Stimulated activated CD8-positive, alpha-beta memory T cell treated with anti-CD3 and anti-CD28 coated beads, Interleukin-7, amount 100 ng/mL, for 48 hours (primary cell): ENCODE measurements around the gene TMC6.
"Not testable (repeated sequence)": the region's sequence is repeated elsewhere in the genome, so short reads cannot be mapped to it uniquely, and the experiment has no call there.

Experiments
- DNase-seq, 2 donors: peaks; one replicate each; pipeline ENCODE4 v3.0.0-alpha.2; 2020; ENCODE audit warnings: low read depth in 1 of 2; ENCODE audit errors: extremely low read depth in 1 of 2

The TMC6 gene

DNA sequence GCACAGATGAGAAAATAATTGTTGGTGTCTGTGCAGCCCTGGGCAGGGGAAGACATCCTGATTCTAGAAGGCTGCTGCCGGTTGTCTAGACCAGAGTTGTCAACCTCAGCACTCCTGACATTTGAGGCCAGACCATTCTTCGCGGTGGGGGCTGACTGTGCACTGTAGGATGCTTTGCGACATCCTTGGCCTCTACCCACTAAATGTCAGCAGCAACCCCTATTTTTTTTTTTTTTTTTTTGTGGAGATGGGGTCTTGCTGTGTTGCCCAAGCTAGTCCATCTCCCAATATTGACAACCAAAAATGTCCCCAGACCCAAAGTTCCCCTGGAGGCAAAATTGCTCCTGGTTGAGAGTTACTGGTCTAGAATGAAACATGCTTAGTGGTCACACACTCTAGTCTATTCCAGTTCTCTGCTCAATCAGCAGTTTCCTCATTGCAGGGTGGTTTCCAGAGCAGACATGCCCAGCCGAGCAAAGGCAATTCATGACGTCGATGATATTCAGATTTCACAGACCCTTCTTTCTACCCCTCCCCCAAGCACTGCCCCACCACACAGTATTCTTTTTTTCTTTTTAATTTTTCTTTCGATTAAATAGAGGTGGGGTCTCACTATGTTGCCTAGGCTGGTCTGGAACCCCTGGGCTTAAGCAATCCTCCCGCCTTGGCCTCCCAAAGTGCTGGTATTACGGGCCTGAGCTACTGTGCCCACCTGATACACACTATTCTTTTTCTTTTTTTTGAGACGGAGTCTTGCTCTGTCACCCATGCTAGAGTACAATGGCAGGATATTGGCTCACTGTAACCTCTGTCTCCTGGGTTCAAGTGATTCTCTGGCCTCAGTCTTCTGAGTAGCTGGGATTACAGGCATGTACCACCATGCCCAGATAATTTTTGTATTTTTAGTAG, 26.6 kb upstream of the TMC6 start:
- no peak for DNase-seq

DNA sequence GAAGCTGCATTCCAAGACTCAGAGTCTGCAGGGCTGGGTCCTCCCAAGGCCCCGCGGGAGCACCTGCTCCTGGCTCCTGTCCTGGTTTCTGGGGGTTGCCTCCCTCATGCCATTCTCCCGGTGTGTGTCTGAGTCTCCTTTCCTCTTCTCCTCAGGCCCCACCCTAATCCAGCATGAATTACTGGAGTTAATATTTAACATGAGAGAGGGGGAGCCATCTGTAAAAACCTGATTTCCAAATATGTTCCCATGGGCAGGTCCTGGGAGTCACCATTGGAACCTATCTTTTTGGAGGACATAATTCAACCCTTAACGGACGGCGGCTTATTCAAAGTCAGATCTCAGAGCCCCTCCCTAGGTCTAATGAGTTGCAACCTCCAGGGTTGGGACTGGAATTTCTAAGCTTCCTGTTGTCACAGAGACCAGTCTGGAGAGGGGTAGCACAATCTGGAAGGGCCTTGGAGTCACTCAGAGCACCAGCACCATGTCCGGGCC, 23.0 kb upstream of the TMC6 start:
- DNase-seq = no peak

DNA sequence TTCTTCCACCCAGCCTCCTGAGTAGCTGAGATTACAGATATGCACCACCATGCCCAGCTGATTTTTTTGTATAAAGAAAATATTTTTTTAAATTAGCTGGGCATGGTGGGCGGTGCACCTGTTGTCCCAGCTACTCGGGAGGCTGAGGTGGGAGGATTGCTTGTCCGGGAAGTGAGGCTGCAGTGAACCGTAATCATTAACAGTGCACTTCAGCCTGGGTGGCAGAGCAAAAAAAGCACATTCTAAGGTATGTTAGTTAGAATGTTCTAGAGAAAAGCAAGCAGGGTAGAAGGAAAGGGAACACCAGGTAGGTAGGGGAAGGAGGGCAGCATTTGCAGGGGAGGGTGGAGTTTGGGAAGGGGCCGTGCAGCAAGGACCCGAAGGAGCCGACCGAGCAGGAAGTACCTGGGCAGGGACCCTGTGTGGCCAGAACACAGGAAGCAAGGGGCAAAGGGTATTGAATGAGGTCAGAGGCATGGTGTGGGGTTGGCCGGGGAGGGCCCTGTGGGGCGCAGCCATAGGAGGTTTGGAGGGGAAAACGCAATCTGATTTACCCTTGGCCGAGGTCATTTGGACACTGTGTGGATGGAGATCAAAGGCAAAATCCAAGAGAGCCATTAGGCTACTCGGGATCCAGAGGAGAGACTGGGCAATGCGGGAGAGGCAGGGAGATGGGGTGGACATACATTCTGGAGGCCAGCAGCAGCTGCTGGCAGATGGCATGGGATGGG, 19.9 kb upstream of the TMC6 start:
- no peak for DNase-seq

DNA sequence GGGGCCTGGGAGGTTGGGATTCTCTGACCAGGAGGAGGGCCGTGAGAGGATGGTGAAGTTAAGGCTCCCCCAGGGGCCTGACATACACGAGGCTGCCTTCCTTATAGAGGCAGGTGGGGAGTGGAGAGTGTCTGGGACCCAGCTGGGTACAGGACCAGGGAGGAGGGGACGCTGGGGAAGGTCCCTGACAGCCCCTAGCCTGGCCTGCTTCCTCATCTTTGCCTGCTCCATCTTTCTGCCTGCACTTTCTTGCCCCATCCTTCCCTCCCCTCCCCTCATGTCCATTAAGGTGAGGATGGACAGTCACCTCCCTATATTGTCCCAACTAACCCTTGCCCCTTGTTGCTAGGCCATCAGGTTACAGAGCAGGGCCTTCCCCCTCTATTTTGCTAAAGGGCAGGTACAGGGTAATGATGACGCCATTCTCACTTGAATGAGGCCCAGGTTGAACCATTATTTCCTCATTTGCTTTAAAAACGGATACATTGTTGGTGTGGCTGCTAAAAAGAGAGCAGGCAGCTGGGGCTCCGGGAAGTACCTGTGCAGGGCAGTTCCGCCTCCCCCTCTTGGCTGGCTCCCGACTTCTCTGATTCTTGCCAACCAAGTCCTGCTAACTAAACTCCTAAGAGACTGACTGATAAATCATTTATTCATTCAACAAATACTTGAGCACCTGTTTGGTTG, 18.9 kb upstream of the TMC6 start:
- no peak for DNase-seq

DNA sequence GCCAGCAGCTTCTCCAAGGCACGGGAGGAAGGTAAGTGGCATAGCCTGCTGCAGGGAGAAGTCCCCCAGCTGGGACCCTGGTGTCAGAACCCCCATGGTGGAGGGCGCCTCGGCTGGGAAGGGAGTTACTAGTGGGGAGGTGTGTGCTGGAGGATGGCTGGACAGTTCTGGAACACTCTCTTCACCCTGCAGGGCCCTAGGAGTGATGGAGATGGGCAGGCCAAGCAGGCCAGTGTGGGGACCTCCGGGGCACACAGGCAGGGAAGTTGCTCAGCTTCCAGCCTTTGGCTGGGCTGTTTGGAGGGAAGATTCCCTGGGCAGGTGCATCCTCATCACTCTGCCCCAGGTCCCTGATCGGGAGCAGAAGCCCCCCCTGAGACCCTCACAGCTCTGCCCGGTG, 18.3 kb upstream of the TMC6 start:
- no peak for DNase-seq

DNA sequence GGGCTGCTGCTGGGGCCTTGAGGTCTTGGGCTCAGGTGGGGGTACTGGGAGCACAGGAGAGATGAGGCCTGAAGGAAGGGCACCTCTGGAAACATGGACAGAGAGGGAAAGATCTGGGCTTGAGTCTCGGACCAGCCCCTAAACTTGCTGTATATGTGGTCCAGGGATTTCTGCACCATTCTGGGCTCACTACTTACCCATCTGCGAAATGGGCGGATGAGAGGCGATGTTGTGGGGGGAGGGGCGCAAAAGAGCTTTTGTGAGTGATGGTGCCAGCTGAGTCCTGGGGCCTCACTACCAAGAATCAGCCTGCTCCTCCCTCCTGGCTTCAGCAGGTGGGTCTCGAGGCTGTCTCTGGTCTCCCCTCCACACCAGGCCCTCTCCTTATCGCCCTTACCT, 17.9 kb upstream of the TMC6 start:
- no peak for DNase-seq

DNA sequence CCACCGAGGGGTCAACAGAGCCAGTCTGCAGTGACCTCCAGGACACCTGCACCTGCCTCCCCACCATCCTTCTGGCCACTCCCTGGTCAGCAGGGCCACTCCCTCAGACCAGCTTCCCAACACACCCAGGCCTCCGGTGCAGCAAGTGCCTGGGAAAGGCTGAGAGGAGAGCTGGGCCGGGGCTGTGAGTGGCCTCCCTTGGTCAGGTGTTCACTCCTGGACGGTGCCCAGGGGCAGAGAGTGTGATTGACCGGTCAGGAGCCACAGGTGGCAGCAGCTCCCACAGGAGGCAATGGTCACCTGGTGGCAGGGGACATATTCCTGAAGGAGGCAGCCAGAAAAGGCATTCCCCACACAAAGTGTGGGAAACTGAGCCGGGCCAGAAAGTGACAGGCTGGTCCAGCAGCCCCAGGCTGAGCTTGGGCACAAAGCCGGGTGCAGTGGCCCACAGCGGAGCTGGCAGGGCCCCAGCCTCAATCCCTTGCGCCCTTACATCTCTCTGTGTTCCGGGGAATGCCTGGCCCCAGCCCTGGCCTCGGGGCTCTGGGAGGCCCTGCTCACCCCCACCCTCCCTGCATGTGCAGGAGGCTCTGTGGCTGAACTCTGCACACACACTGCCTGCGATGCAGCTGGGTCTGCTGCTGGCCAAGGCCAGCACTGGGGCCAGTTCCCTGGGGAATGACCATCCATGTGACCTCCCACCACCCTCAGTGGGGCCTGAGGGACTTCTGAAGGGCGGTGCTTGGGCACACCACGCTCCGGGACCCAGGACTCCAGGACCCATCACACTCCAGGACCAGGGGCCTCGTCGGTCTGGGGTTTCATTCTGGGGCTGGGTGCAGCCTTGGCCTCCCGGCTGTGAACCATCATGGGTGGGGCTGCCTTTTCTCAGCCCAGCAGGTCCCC, 16.4 kb upstream of the TMC6 start:
- DNase-seq = no peak

DNA sequence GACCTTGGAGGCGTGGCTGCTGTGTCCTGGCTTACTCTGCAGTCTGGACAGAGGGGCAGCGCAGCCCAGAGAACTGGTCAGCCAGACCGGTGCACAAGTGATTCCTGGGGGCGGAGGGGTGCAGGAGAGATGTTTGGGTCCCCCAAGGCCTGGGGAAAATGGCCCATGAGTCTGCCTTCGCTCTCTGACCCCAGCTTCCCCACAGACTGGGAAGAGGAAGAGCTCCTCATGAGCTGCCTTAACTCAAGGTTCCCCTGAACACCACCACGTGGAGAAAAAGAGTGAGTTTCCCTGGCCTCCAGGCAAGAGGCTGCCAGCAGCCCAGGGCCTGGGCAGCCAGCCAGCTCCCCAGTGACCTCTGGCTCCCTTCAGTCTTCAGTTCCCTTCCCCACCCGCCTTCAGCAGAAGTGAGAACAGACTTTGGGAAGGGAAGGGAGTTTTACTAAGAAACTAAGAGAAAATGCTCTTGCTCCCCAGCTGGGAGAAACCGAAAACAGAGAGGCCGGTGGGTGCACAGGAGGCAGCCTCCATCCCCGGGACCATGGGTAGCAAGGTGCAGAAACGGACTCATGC, 15.7 kb upstream of the TMC6 start:
- DNase-seq = no peak

DNA sequence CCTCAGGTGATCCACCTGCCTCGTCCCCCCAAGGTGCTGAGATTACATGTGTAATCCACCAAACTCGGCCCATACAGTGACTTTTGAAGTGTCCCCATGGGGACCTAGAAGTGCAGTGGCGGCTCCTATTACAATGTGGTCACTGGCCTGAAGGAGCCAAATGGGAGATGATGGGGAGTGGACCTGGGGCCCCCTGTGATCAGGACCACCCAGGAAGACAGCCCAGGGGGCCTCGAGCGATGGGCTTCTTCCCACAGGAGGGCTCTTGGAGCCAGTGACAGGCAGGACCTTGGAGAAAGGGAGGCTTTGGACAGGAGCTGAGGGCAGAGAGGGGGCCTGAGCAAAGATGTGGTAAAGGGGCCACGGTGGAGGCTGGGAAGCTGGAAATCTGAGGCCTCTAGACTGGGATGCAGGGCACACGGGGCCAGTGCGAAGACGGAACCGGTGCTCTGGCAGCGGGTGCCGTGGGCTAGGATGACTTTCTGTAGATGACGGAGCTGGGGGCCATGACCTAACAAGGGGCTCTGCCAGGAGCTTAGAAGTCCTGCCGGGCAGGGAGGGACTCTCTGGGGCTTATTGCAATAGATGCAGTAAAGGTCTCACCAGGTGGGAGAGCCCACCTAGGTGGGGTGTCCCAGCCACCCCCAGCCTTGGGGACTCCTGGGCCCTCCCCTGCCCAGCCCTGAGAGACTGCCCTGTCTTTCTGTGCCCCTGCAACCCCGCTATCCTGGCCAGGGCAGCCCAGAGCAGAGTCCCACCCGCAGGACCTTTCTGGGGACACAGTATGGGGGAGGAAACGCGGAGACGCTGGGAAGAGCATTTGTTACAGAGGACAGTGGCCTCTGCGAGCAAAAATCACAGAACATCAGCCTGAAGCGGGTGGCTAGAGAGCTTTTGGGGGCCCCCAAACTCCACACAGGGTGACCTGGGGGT, 14.9 kb upstream of the TMC6 start:
- DNase-seq = no peak

DNA sequence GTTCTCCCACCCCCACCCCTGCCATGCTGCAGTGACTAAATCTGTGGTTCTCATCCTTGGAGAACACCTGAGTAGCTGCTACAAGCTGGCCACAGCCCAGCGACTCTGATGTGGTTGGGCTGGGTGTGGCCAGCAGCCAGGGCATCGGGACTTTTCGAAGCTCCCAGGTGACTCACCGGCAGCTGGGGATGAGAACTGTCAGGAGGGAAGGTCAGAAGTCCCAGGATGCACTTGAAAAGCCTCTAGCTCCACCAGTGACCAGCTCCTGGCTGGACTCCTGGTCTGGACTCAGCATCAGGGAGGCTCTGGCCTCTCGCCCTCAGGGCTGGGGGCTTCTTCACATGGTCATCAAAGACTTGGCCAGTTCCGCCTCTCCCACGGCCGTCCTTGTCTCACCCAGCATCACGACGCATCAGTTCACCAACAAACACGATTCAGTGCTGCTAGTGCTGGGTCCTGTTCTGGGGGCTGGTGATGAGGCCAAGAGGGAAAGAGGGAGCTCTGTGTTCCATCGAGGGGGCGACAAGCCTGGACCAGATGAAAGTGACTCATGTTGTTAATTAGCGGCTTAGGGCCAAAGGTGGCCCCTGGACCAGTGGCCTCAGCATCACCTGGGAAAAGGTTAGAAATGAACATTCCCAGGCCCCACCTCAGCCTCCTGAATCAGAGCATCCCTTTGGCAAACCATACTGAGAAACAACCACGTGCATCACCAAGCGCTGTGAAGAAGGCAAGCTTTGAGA, 13.7 kb upstream of the TMC6 start:
- DNase-seq = no peak

DNA sequence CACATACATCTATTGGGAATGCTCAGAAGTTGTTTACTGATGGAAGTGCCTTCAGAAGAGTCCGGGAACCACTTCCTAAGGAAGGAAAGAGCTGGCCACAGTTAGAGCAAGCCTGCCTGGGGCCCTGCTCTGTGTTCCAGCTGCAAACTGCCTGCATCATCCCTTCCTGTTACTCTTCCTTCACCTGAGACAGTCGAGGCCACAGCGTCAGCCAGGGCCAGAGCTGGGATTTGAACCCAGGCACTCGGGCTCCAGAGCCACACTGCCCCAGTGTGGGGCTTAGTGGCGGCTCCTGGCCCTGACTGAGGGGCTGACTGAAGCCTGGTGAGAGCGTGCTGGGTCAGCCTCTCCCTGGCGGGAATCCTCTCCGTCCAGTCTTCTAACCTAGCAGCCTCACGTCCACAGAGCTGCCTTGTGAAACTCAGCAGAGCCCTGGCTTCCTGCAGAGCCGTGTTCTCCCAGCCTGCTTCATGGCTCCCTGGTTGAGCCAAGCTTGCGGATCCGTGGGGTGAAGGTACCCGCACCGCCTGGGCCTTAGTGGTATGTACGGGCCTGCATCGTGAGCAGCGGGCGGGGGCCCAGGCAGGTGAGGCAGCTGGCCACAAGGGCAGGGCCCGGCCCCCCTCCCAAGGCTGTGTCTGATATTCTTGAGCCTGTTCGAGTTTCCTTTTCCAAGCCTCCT, 13.0 kb upstream of the TMC6 start:
- DNase-seq = no peak

DNA sequence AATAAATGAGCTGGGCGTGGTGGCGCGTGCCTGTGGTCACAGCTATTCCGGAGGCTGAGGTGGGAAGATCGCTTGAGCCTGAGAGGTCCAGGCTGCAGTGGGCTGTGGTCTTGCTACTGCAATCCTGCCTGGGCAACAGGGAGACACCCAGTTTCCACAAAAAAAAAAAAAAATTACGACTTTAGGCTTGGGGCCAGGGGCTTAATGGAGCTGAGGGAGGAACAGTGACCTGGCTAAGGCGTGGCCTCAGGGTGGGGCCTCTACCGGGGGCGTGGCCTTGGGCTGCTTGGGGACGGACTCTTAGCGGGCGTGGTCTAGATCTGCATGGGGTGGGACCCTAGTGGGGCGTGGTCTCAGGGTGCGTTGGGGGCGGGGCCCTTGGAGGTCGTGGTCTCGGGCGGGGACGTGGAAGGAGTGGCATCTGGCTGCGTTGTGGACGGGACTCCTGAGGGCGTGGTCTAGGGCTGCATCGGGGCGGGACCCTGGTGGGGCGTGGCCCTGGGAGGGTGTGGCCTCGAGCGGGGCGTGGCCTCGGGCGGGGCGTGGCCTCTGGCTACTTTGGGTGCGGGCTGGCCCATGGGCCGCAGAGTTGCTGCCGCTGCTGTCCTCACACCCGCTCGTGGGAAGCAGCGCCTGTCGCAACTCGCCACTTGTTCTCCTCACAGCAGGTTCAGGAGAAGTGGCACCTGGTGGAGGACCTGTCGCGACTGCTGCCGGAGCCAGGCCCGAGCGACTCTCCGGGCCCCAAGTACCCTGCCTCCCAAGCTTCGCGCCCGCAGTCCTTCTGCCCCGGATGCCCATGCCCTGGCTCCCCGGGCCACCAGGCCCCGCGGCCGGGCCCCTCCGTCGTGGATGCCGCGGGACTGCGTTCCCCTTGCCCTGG, 11.9 kb upstream of the TMC6 start:
- DNase-seq = peak; percentile 92 to 98

DNA sequence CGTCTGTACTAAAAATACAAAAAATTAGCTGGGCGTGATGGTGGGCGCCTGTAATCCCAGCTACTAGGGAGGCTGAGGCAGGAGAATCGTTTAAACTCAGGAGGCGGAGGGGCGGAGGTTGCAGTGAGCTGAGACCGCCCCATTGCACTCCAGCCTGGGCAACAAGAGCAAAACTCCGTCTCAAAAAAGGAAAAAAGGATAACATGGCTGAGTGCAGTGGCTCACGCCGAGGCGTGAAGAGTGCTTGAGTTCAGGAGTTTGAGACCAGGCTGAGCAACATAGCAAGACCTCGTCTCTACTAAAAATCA, 11.3 kb upstream of the TMC6 start:
- DNase-seq = not testable (repeated sequence)

DNA sequence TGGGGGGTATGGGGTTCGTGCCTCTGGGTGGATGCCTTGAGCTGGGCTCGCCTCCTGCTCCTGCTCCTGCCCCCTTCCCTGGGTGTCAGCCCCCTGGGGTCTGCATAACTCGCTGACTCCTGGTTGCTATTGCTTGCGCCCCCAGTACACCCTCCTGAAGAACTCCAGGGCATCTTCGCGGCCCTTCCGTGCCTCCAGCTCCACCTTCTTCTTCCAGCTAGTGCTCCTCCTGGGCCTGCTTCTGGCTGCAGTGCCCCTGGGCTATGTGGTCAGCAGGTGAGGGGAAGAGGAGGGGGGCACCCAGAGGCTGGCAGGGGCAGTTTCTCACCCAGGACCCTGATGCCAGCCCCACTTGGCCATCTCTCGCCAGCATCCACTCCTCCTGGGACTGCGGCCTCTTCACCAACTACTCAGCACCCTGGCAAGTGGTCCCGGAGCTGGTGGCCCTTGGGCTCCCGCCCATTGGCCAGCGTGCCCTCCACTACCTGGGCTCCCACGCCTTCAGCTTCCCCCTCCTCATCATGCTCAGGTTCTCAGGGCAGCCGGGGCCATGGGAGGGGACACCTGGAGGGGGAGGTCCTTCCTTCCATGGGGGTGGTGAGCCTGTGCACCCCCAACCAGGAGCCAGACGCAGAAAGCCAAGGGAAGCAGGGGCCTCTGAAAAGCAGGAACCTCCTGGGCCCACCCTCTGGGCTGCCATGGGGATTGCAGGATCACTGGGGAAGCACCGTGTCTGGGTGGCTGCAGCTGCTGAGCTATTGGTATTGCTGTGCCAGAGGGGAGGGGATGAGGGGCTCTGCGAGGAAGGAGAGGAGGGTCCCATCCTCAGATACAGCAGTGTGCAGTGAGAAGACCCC, 9.9 kb upstream of the TMC6 start:
- DNase-seq = no peak

DNA sequence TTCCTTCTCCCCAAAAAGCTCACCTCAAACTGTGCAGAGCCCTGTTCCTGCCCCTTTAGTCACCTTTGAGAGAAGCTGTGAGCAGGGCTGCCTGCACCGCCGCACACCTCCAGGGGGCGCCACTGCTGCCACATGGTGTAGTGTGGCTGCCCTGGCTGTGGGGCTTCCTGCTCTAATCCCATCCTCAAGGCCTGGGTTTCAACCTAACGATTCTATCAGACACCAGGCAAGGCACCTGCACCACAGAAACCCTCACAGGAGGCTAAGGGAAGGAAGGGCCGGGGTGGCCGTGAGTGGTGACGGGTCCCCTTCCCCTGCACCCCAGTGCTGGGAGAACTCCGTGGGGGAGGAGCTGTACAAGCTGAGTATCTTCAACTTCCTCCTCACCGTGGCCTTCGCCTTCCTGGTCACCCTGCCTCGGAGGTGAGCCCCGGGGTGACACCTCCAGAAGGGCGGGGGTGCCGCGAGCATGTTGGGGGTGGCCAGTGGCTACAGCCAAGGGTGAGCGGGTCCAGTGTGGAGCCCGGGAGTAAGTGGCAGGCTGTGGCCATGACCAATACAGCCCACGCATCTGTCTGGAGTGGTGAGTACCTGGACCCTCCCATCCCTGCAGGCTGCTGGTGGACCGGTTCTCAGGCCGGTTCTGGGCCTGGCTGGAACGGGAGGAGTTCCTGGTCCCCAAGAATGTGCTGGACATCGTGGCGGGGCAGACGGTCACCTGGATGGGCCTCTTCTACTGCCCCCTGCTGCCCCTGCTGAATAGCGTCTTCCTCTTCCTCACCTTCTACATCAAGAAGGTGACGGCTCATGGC, 9.0 kb upstream of the TMC6 start:
- no peak for DNase-seq
